HG02970 (cell line): ENCODE results near the gene UTS2.

Experiments
- ATAC-seq: cut with Tn5 transposase; IDR thresholded peaks from one replicate; pipeline ENCODE4 v1.9.1; 2021; ENCODE audit warnings: mild to moderate bottlenecking, moderate library complexity, moderate number of reproducible peaks; ENCODE audit not compliant: unreplicated experiment, low FRiP score

Gene UTS2

GRCh38 chr1:7865978-7866377 lies 13.1 kb upstream of the UTS2 start:
- ATAC-seq: no peak

GRCh38 chr1:7863756-7864328 lies 11.0 kb upstream of the UTS2 start:
- no peak for ATAC-seq

- no peak for ATAC-seq
Measured at GRCh38 chr1:7862211-7863060, 9.6 kb upstream of the UTS2 start.

- no peak for ATAC-seq
Measured at GRCh38 chr1:7861452-7861851, 8.6 kb upstream of the UTS2 start.

- ATAC-seq: no peak
Measured at GRCh38 chr1:7860130-7860529, 7.3 kb upstream of the UTS2 start.

GRCh38 chr1:7859406-7859805 lies 6.5 kb upstream of the UTS2 start:
- no peak for ATAC-seq

- no peak for ATAC-seq
Measured at GRCh38 chr1:7857985-7858384, 5.1 kb upstream of the UTS2 start.

- ATAC-seq: no peak
Measured at GRCh38 chr1:7857000-7857399, 4.1 kb upstream of the UTS2 start.

- ATAC-seq: no peak
Measured at GRCh38 chr1:7856345-7856744, 3.5 kb upstream of the UTS2 start.

- no peak for ATAC-seq
Measured at GRCh38 chr1:7853684-7854026, 790 bp upstream of the UTS2 start.

GRCh38 chr1:7850786-7851185 lies 2.1 kb downstream of the UTS2 start:
- no peak for ATAC-seq

GRCh38 chr1:7847599-7847998 lies 5.3 kb downstream of the UTS2 start:
- ATAC-seq: no peak

GRCh38 chr1:7846656-7847055 lies 6.2 kb downstream of the UTS2 start:
- no peak for ATAC-seq

GRCh38 chr1:7845761-7846160 lies 7.1 kb downstream of the UTS2 start:
- ATAC-seq: no peak

- no peak for ATAC-seq
Measured at GRCh38 chr1:7842517-7842916, 10.3 kb downstream of the UTS2 start.

GRCh38 chr1:7839526-7839925 lies 13.3 kb downstream of the UTS2 start:
- ATAC-seq: no peak

GRCh38 chr1:7838714-7839113 lies 14.2 kb downstream of the UTS2 start:
- no peak for ATAC-seq

GRCh38 chr1:7833035-7833434 lies 19.8 kb downstream of the UTS2 start:
- no peak for ATAC-seq

GRCh38 chr1:7831458-7831857 lies 21.4 kb downstream of the UTS2 start:
- no peak for ATAC-seq

GRCh38 chr1:7827126-7827955 lies 25.5 kb downstream of the UTS2 start:
- ATAC-seq: no peak

- no peak for ATAC-seq
Measured at GRCh38 chr1:7826363-7826762, 26.5 kb downstream of the UTS2 start.
